Astrocyte of the spinal cord (primary cell): ENCODE results near the gene CTAGE9.
"Not testable (repeated sequence)": the region's sequence is repeated elsewhere in the genome, so short reads cannot be mapped to it uniquely, and the experiment has no call there.

ENCODE experiments used
- DNase-seq: peaks from one replicate; pipeline ENCODE4 v3.0.0; 2011; ENCODE audit warnings: low read depth, low spot score
- H3K4me3 ChIP-seq: 2 replicates; pipeline ENCODE4 v1.5.1; 2011; ENCODE audit warnings: low read depth, mild to moderate bottlenecking, low read length, moderate library complexity
- in situ Hi-C: cut with HindIII; loops from 2 replicates; pipeline ENCODE4 v1.10.0; 2017; ENCODE audit warnings: low sequenced_read_pairs
- TF ChIP-seq, protein P1 (sequence below): IDR thresholded peaks from 2 replicates; pipeline ENCODE4 v1.5.1; 2012; ENCODE audit warnings: low read depth, mild to moderate bottlenecking, low read length, inconsistent platforms

Gene CTAGE9

DNA sequence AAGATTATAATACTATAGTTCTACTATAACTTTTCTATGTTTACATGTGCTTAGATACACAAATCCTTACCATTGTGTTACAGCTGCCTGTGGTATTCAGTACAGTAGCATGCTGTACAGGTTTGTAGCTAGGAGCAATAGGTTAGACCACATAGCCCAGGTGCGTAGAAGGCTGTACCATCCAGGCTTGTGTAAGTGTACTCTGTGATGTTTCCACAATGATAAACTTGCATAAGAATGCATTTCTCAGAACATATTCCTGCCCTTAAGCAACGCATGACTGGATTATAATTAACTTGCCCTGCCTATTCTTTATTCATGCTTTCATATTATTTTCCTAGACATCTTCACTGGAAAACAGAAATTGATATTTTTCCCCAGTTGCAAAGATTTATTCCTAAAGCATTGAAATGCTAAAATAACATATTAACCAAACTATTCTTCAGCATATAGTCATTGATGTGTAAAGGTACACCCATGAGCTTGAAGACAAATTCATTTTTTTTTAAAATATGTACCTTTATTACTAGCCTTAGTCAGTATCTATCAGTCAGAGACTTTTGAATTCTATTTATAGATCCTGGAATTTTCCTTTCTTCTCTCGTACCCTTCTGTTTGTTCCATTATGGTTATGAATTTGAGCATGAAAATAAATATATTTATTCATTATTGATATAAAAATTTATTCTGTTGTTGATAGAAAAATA lies 7.2 kb upstream of the CTAGE9 start:
- in situ Hi-C loops, result no loop called here
- no peak overlapping the region for H3K4me3 ChIP-seq
- TF ChIP-seq, protein P1, sequence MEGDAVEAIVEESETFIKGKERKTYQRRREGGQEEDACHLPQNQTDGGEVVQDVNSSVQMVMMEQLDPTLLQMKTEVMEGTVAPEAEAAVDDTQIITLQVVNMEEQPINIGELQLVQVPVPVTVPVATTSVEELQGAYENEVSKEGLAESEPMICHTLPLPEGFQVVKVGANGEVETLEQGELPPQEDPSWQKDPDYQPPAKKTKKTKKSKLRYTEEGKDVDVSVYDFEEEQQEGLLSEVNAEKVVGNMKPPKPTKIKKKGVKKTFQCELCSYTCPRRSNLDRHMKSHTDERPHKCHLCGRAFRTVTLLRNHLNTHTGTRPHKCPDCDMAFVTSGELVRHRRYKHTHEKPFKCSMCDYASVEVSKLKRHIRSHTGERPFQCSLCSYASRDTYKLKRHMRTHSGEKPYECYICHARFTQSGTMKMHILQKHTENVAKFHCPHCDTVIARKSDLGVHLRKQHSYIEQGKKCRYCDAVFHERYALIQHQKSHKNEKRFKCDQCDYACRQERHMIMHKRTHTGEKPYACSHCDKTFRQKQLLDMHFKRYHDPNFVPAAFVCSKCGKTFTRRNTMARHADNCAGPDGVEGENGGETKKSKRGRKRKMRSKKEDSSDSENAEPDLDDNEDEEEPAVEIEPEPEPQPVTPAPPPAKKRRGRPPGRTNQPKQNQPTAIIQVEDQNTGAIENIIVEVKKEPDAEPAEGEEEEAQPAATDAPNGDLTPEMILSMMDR, result no peak
- no peak for DNase-seq

DNA sequence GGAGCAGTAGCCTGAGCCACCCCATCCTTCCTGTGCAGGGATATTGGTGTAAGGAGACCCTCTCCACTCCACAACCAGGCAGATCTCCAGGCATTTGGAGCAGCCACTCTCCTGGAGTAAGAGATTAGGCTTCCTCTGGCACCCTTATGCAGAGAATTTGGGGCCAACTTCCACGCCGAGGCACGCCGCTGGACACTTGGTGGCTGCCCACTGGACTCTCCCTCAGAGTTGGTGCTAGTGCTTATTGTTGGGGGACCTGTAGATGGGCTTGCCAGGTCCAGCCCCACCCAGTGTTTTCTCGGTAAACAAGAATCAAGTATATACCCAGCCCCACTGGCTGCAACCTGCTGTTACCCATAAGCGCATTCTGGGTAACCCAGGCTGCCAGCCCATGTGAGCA lies 4.8 kb upstream of the CTAGE9 start:
- DNase-seq, H3K4me3 ChIP-seq, in situ Hi-C loops: not testable (repeated sequence)

GRCh38 chr6:131703905-131704304 lies 6.9 kb downstream of the CTAGE9 start:
- H3K4me3 ChIP-seq, in situ Hi-C loops, DNase-seq: not testable (repeated sequence)

- H3K4me3 ChIP-seq, DNase-seq, in situ Hi-C loops: not testable (repeated sequence)
These were observed 10.0 kb downstream of the CTAGE9 start for GRCh38 chr6:131700851-131701250.

DNA sequence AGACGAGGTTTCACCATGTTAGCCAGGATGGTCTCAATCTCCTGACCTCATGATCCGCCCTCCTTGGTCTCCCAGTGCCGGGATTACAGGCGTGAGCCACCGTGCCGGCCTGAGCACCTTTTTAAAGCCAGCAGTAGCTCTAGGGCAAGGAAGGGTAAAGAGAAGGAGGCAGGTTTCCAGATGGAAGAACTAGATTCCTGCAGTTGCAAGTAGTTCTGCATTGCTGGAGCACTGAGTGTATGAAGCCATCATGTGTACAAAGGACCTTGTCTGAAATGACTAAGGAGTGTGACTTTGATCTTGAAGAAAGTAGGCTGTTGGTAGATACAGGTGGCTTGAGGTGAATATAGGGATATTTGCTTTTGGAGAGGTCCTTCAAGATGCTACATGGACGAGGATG lies 13.9 kb downstream of the CTAGE9 start:
- no peak for DNase-seq
- H3K4me3 ChIP-seq, result no peak overlapping the region
- TF ChIP-seq, protein P1, result no peak
- in situ Hi-C loops, result no loop called here

DNA sequence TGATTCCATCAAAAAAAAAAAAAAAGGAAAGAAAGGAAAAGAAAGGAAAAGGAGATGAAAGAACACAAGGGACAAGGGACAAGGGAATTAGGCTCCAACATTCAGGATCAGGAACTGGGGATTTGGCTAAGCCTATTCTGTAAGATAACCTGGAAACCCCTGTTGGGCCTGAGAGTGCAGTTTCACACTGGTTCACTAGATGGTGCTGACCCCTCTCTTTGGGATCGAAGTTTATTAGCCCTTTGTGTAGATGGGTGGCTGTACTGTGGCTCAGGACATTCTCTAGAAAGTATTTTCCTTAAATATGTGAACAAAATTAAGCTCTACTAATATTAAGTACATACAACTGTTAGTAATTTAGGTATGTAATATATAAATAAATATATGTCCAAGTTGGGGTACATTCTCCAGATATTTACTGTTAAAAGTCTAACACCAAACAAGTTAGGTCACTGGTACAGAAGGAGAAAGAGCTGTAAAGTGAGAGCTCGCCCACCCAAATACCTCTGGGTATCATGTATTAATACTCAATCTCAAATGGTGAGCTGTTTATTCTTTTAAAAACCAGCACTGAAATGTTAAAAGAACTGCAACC lies 15.9 kb downstream of the CTAGE9 start:
- no peak overlapping the region for H3K4me3 ChIP-seq
- peak; percentile 77 for DNase-seq
- in situ Hi-C loops, result no loop called here
- TF ChIP-seq, protein P1, result peak; percentile 95

DNA sequence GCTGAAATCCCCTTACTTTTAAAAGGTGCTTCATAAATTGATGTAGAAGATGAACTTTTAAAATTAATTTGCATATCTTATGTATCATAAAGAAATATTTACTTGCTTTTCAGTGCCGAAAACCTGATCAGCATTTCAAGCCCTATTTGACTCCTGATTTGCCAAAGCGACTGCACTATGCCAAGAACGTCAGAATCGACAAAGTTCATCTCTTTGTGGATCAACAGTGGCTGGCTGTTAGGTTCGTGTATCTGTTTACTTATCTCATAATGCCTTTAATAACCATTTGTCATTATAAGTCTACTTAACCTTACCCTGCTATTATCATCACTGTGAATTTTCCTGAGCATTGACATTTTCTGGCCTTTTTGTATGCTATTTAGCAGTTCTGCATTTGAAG lies 17.4 kb downstream of the CTAGE9 start:
- TF ChIP-seq, protein P1, result no peak
- no peak overlapping the region for H3K4me3 ChIP-seq
- in situ Hi-C loops, result no loop called here
- no peak for DNase-seq

DNA sequence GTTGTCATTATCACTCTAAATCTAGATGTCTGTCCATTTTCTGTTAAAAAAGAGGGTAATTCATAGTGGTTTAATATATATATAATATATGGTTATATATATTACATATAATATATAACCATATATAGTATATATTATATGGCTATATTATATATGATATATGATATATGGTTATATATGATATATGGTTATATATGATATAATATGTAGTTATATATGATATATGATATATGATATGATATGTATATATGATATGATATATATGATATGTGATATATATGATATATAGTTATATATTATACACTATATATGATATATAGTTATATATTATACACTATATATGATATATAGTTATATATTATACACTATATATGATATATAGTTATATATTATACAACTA lies 18.2 kb downstream of the CTAGE9 start:
- no peak for DNase-seq
- no peak overlapping the region for H3K4me3 ChIP-seq
- TF ChIP-seq, protein P1, result no peak
- in situ Hi-C loops, result no loop called here
